Measurements from ENCODE around the gene TEC.
"Not testable (repeated sequence)": the region's sequence is repeated elsewhere in the genome, so short reads cannot be mapped to it uniquely, and the experiment has no call there.

TEC gene

DNA sequence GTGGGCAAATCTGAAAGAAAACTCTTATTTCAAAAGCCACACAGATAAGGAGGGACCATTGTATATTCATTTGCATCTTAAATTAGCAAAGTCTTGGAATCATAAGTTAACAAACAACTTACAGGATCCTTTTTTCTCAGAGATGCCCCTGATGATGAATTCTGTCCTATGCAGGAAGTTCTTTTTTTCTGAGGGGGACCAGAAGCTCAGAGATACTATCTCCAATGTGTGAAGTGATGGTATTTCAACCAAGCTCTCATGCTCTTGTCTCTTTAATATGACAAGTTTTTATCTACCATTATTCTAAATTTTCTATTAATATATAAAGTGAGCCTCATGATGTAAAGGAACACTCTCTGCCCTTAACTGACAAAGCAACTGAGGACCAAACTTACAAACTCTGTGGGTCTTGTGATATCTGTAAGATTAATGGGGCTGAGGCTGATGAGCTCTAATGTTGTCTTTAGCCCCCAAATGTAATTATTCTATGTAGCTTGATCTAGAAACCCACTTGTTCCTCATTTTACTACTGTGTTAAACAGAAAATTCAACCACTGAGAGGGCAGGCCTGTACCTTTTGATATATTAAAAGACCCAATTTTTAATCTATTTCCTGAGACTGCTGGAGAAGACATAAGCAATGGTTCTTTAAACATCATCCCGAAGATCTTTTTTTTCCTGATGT is 27.0 kb downstream of the TEC start:
- no peak for DNase-seq (ENCODE audit: low read depth in 3 of 3)

- DNase-seq (ENCODE audit: low read depth in 3 of 3) = no peak
These were observed 27.9 kb downstream of the TEC start for GRCh38 chr4:48241731-48242130.

GRCh38 chr4:48237996-48238645 is 31.5 kb downstream of the TEC start:
- no peak for DNase-seq (ENCODE audit: low read depth in 3 of 3)

- no peak for DNase-seq (ENCODE audit: low read depth in 3 of 3)
These were observed 34.6 kb downstream of the TEC start for GRCh38 chr4:48235050-48235449.

- no peak for DNase-seq (ENCODE audit: low read depth in 3 of 3)
These were observed 35.1 kb downstream of the TEC start for GRCh38 chr4:48234575-48234974.

GRCh38 chr4:48228949-48229348 is 40.7 kb downstream of the TEC start:
- DNase-seq (ENCODE audit: low read depth in 3 of 3) = no peak

GRCh38 chr4:48227662-48228061 is 42.0 kb downstream of the TEC start:
- no peak for DNase-seq (ENCODE audit: low read depth in 3 of 3)

- no peak for DNase-seq (ENCODE audit: low read depth in 3 of 3)
These were observed 43.4 kb downstream of the TEC start for GRCh38 chr4:48226199-48226598.

DNA sequence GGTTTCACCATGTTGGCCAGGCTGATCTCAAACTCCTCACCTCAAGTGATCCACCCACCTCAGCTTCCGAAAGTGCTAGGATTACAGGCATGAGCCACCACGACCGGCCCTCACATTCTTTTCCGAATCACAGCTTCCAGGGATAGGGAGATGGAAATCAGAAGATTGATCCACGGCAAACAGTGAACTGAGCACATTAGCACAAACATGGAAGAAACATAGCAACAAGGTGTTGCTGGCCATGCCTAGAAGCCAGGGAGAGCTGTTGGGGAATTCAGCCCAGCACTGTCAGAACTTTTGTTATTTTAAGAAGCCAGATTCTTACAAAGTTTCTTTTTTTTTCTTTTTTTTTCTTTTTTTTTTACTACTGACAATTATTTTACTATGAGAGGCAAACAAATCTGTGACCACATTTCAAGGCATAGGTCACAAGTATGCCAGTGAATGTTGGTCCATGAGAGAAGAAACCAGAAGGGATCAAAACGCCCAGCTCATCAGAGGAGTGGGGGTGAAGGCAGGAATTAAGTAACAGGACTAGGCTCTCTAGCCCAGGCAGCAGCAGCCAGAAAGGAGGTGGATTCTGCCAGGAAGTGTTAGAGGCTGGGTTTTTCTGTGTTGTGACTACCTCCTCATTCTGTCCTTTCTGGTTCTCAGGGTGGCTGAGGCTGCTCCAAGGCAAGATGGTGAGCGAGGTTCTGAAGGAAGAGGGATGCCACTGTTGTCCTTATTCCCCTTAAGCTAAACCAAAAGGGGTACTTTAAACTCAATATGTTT is 44.1 kb downstream of the TEC start:
- no peak for DNase-seq (ENCODE audit: low read depth in 3 of 3)

- DNase-seq (ENCODE audit: low read depth in 3 of 3) = no peak
These were observed 45.0 kb downstream of the TEC start for GRCh38 chr4:48224606-48225005.

- no peak for DNase-seq (ENCODE audit: low read depth in 3 of 3)
These were observed 45.9 kb downstream of the TEC start for GRCh38 chr4:48223633-48224295.

DNA sequence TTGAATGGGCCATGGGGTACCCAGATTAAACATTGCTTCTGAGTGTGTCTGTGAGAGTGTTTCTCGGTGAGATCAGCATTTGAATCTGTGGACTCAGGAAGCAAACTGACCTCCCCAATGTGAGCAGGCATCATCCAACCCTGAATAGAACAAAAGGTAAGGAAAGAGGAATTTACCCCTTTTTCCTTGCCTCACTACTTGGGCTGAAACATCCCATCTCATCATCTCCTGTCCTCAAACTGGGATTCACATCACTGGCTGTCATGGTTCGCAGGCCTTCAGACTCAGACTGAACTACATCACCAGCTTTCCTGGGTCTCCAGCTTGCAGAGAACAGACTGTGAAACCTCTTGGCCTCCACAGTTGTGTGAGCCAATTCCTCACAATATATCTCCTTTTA is 47.1 kb downstream of the TEC start:
- DNase-seq (ENCODE audit: low read depth in 3 of 3) = no peak

DNA sequence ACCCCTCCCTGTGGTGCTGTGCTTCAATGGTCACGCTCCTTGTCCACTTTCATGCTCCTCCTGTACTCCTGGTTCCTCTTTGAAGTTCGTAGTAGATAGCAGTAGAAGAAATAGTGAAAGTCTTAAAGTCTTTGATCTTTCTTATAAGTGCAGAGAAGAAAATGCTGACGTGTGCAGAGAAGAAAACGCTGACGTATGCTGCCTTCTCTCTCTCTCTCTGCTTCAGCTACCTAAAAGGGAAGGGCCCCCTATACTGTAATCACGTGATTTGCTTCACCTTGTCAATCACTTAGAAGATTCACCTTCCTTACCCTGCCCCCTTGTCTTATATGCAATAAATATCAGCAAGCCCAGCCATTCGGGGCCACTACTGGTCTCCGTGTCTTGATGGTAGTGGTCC is 50.2 kb downstream of the TEC start:
- DNase-seq (ENCODE audit: low read depth in 3 of 3) = not testable (repeated sequence)

DNA sequence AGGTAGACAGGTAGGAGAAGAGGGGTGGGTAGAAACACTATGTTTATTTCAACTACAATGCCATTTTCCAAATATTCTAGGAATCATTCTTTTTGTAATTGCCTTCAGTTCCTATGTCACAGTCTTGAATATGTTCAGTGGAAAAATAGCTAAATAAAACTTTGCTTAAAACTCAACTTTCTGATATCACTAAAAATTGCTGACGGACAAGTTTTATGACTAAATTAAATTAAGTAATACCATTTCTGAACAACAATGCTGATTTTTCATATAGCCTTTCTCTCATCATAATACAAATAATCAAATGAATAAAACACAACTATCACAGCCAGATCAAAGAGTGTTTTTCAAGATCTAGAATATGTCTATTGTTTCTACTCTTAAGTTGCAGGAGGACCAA is 53.1 kb downstream of the TEC start:
- DNase-seq (ENCODE audit: low read depth in 3 of 3) = no peak

GRCh38 chr4:48215977-48216376 is 53.7 kb downstream of the TEC start:
- no peak for DNase-seq (ENCODE audit: low read depth in 3 of 3)

- no peak for DNase-seq (ENCODE audit: low read depth in 3 of 3)
These were observed 57.5 kb downstream of the TEC start for GRCh38 chr4:48212165-48212564.

DNA sequence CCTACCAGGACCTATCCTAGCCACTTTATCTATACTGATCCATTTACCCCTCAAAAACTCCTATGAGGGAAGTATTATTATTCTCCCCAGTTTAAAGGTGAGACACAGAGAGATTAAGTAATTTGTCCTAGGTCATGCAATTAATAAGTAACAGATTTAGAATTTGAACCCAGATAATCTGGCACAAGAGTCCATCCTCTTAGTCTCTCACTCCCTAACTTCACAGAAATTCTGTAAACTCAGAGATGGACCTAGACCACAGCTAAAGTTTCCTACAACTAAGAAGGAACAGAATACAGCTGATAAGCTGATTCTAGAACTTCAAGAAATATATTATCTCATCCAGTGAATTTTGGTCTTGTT is 58.7 kb downstream of the TEC start:
- no peak for DNase-seq (ENCODE audit: low read depth in 3 of 3)

GRCh38 chr4:48205626-48206025 is 64.0 kb downstream of the TEC start:
- DNase-seq (ENCODE audit: low read depth in 3 of 3) = no peak

GRCh38 chr4:48205107-48205506 is 64.5 kb downstream of the TEC start:
- no peak for DNase-seq (ENCODE audit: low read depth in 3 of 3)

DNA sequence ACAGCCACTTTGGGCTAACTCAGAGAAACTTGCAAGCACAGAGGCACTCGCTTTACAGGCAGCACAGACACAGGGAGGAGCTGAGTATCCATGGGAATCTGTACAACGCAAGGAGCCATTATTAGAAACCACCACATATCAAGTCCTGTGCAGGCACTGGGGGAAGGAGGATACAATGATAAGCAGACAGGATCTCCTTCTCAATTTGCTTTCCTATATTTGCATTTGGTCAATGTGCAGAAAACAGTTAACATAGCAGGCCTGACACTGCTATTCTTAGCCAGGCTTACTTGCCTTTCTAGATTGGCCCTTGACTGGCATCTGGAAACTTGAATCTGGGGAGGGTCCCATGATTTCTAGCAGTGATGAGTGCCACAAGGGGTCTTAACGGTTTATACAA is 65.8 kb downstream of the TEC start:
- DNase-seq (ENCODE audit: low read depth in 3 of 3) = no peak

DNA sequence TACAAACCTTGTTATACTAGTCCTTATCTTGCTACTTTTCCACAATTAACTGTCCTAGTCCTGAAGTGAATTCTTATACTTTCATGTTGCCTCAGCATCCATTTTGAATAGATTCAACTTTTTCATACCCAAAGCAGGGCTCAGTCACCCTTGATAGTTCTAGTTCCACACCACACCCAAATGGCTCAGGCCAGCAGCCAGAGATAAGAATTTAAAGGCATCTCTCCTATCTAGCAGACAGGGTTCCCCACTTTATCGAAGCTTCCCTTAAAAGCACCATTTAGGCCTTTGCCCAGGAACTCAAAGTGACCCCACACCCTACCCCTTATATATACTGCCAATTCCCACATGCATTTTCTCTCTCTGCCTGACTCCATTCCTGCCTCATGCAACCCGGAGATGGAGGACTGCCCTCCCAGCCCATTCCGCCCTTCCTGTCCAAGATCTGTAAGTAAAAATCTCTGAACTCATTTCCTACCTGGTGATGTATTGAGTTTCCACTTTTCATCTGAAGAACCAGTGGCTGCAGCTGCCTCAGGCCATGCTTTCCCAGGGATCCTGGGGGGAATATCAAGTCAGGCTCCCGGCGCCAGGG is 71.9 kb downstream of the TEC start:
- no peak for DNase-seq (ENCODE audit: low read depth in 3 of 3)

All from stimulated activated CD4-positive, alpha-beta T cell treated with anti-CD3 and anti-CD28 coated beads, TNF-alpha, amount 100 ng/mL, for 48 hours (primary cell).